Subcutaneous adipose tissue (tissue), 4 donors: ENCODE measurements around the gene EML2. TPM values are rescaled to one million over a fixed set of nuclear protein-coding genes. Genes with fewer than 3 reads are reported as not detected.

Source experiments
- total RNA-seq, 4 donors: library from RNA; depleted of rRNA; stranded (reverse); fragments of >200 nt; gene quantifications; one replicate each; pipeline ENCODE4 v1.1.0, GENCODE V29; 2016
- TF ChIP-seq, protein P1 (sequence below): fragments of 450-650 bp; IDR thresholded peaks from one replicate; pipeline ENCODE4 v1.5.1; 2016; ENCODE audit warnings: low read depth, mild to moderate bottlenecking, control low read depth, antibody characterized with exemption, moderate library complexity

Gene EML2
- total RNA-seq, 4 donors from 2014 or later = 5.4 to 32.6 (median 20.7) TPM

GRCh38 chr19:45637890-45638667 is 1.1 kb downstream of the EML2 start:
- TF ChIP-seq, protein P1, sequence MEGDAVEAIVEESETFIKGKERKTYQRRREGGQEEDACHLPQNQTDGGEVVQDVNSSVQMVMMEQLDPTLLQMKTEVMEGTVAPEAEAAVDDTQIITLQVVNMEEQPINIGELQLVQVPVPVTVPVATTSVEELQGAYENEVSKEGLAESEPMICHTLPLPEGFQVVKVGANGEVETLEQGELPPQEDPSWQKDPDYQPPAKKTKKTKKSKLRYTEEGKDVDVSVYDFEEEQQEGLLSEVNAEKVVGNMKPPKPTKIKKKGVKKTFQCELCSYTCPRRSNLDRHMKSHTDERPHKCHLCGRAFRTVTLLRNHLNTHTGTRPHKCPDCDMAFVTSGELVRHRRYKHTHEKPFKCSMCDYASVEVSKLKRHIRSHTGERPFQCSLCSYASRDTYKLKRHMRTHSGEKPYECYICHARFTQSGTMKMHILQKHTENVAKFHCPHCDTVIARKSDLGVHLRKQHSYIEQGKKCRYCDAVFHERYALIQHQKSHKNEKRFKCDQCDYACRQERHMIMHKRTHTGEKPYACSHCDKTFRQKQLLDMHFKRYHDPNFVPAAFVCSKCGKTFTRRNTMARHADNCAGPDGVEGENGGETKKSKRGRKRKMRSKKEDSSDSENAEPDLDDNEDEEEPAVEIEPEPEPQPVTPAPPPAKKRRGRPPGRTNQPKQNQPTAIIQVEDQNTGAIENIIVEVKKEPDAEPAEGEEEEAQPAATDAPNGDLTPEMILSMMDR = no peak

DNA sequence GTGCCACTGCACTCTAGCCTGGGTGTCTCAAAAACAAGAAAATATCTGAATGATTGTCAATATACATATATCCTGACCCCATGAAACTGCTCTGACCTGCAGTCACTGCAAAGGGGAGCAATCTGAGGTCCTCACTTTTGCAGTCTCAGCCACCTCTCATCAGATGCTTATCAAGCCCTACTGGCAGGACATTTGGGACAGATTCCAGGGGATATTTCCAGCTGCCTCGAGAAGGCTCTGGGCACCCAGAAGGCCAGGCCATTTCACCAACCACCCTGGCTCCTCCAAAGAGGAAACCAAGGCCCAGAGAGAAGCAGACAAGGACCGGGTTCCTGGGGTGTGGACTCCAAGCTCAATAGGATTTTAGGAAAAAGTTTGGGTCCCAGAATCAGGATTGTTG is 2.3 kb downstream of the EML2 start:
- TF ChIP-seq, protein P1 = no peak

- TF ChIP-seq, protein P1 = no peak
Observed at GRCh38 chr19:45636275-45636674, 2.9 kb downstream of the EML2 start.

DNA sequence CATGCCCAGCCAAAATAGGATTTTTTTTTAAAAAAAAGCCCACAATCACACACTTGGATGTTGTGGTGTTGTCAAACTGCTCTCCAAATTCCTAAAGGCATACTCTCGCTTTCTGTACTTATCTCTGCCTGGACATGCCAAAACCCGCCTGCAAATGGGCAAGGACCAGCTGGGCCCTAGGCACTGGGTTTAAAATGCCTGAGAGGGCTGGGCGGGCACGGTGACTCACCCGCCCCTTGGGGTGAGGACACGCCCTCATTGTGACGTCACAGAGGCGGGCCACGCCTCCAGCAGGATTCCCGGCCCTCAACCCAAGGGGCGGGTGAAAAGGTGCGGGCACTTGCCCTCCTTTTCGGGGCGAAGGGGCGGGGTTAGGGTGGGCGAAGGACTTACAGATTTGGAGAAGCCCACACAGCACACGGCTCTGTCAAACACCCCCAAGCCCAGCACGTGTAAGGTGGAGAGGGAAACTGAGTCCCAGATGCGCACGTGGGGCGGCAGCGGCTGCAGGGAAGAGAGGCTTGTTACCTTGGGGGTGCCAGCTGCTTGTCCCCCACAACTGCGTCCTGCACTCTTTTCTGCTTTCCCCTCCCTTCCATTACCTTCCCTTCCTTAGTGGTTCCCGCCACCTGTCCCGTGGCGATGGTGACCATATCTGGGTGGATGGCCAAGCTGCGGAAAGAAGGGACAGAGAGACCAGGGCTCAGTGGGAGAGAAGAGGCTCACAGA is 6.6 kb downstream of the EML2 start:
- TF ChIP-seq, protein P1 = no peak

GRCh38 chr19:45630463-45630862 is 8.7 kb downstream of the EML2 start:
- TF ChIP-seq, protein P1 = no peak

- TF ChIP-seq, protein P1 = no peak
Observed at GRCh38 chr19:45629704-45630103, 9.5 kb downstream of the EML2 start.

DNA sequence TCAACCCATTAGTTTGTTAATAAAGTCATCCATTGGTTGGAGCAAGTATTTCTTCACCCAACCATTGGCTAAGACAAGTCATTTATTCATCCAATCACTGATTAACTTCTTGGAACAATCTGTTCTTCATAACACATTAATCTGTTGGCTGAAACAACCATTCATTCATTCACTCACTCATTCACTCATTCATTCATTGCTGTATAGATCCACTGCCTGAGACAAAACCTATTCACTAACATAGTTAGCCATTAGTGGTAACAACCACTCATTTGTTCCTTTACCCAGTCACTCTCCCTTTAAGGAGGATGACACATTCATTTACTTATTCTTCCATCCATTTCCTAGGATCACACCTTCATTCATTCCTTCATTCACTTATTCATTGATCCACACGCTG is 15.2 kb downstream of the EML2 start:
- TF ChIP-seq, protein P1 = no peak
